Measurements from ENCODE around the gene HEYL. TPM values are rescaled to one million over a fixed set of nuclear protein-coding genes. Genes with fewer than 3 reads are reported as not detected.

HEYL gene
- total and polyA plus RNA-seq, 9 of the 15 experiments (the other 6 are each of a cell fraction or from before 2014, with no cell fraction given) = 0.13 to 0.89 (median 0.25) TPM

GRCh38 chr1:39639305-39640130 is at the start of gene HEYL (continued):
- TF ChIP-seq, protein P1, sequence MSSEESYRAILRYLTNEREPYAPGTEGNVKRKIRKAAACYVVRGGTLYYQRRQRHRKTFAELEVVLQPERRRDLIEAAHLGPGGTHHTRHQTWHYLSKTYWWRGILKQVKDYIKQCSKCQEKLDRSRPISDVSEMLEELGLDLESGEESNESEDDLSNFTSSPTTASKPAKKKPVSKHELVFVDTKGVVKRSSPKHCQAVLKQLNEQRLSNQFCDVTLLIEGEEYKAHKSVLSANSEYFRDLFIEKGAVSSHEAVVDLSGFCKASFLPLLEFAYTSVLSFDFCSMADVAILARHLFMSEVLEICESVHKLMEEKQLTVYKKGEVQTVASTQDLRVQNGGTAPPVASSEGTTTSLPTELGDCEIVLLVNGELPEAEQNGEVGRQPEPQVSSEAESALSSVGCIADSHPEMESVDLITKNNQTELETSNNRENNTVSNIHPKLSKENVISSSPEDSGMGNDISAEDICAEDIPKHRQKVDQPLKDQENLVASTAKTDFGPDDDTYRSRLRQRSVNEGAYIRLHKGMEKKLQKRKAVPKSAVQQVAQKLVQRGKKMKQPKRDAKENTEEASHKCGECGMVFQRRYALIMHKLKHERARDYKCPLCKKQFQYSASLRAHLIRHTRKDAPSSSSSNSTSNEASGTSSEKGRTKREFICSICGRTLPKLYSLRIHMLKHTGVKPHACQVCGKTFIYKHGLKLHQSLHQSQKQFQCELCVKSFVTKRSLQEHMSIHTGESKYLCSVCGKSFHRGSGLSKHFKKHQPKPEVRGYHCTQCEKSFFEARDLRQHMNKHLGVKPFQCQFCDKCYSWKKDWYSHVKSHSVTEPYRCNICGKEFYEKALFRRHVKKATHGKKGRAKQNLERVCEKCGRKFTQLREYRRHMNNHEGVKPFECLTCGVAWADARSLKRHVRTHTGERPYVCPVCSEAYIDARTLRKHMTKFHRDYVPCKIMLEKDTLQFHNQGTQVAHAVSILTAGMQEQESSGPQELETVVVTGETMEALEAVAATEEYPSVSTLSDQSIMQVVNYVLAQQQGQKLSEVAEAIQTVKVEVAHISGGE (CRISPR knock-in tag; IDR thresholded peaks at IDR 0.05) = no peak
- TF ChIP-seq, protein P2, sequence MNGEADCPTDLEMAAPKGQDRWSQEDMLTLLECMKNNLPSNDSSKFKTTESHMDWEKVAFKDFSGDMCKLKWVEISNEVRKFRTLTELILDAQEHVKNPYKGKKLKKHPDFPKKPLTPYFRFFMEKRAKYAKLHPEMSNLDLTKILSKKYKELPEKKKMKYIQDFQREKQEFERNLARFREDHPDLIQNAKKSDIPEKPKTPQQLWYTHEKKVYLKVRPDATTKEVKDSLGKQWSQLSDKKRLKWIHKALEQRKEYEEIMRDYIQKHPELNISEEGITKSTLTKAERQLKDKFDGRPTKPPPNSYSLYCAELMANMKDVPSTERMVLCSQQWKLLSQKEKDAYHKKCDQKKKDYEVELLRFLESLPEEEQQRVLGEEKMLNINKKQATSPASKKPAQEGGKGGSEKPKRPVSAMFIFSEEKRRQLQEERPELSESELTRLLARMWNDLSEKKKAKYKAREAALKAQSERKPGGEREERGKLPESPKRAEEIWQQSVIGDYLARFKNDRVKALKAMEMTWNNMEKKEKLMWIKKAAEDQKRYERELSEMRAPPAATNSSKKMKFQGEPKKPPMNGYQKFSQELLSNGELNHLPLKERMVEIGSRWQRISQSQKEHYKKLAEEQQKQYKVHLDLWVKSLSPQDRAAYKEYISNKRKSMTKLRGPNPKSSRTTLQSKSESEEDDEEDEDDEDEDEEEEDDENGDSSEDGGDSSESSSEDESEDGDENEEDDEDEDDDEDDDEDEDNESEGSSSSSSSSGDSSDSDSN (IDR thresholded peaks at IDR 0.05; ENCODE audit: borderline replicate concordance in 1 of 2, low read depth in 2 of 2, low read length in 2 of 2) = no peak
- no peak for TF ChIP-seq FOXM1 (IDR thresholded peaks at IDR 0.05; ENCODE audit: low read depth)
- 0 out of 2 replicates have a peak, but pooled peaks have one; percentile 43 for TF ChIP-seq FOXM1 (CRISPR knock-in tag; IDR thresholded peaks at IDR 0.05; ENCODE audit: low read depth)
- no peak for TF ChIP-seq PHTF2 (CRISPR knock-in tag; IDR thresholded peaks at IDR 0.05)
- TF ChIP-seq, protein P3, sequence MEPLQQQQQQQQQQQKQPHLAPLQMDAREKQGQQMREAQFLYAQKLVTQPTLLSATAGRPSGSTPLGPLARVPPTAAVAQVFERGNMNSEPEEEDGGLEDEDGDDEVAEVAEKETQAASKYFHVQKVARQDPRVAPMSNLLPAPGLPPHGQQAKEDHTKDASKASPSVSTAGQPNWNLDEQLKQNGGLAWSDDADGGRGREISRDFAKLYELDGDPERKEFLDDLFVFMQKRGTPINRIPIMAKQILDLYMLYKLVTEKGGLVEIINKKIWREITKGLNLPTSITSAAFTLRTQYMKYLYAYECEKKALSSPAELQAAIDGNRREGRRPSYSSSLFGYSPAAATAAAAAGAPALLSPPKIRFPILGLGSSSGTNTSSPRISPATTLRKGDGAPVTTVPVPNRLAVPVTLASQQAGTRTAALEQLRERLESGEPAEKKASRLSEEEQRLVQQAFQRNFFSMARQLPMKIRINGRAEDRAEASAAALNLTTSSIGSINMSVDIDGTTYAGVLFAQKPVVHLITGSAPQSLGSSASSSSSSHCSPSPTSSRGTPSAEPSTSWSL (CRISPR knock-in tag; IDR thresholded peaks at IDR 0.05; ENCODE audit: borderline replicate concordance) = 0 out of 2 replicates have a peak, but pooled peaks have one; percentile 51
- TF ChIP-seq, protein P4, sequence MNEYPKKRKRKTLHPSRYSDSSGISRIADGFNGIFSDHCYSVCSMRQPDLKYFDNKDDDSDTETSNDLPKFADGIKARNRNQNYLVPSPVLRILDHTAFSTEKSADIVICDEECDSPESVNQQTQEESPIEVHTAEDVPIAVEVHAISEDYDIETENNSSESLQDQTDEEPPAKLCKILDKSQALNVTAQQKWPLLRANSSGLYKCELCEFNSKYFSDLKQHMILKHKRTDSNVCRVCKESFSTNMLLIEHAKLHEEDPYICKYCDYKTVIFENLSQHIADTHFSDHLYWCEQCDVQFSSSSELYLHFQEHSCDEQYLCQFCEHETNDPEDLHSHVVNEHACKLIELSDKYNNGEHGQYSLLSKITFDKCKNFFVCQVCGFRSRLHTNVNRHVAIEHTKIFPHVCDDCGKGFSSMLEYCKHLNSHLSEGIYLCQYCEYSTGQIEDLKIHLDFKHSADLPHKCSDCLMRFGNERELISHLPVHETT (CRISPR knock-in tag; conservative IDR thresholded peaks at IDR 0.05 in 1 of 2, IDR thresholded peaks at IDR 0.05 in 1 of 2) = no peak
- no peak for TF ChIP-seq SIX5 (IDR thresholded peaks at IDR 0.05; ENCODE audit: borderline replicate concordance in 1 of 2, insufficient read depth in 1 of 2, low read depth in 1 of 2, low read length in 2 of 2)
- TF ChIP-seq ZNF124 (CRISPR knock-in tag; IDR thresholded peaks at IDR 0.05) = no peak
- no peak for TF ChIP-seq RBM22 (IDR thresholded peaks at IDR 0.05; ENCODE audit: low read depth, low read length, poor library complexity, severe bottlenecking)
- TF ChIP-seq RAD51 (IDR thresholded peaks at IDR 0.05; ENCODE audit: borderline replicate concordance, low read depth) = no peak
- TF ChIP-seq, protein P5, sequence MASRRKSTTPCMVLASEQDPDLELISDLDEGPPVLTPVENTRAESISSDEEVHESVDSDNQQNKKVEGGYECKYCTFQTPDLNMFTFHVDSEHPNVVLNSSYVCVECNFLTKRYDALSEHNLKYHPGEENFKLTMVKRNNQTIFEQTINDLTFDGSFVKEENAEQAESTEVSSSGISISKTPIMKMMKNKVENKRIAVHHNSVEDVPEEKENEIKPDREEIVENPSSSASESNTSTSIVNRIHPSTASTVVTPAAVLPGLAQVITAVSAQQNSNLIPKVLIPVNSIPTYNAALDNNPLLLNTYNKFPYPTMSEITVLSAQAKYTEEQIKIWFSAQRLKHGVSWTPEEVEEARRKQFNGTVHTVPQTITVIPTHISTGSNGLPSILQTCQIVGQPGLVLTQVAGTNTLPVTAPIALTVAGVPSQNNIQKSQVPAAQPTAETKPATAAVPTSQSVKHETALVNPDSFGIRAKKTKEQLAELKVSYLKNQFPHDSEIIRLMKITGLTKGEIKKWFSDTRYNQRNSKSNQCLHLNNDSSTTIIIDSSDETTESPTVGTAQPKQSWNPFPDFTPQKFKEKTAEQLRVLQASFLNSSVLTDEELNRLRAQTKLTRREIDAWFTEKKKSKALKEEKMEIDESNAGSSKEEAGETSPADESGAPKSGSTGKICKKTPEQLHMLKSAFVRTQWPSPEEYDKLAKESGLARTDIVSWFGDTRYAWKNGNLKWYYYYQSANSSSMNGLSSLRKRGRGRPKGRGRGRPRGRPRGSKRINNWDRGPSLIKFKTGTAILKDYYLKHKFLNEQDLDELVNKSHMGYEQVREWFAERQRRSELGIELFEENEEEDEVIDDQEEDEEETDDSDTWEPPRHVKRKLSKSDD (conservative IDR thresholded peaks at IDR 0.05; ENCODE audit: low read length) = no peak

Data from K562 (cell line).